ENCODE data around the gene CUX1. TPM values are rescaled to one million over a fixed set of nuclear protein-coding genes. Genes with fewer than 3 reads are reported as not detected.
A peak's percentile ranks its signal among the peaks of the same experiment; 100 is the strongest.
"Not testable (repeated sequence)": the region's sequence is repeated elsewhere in the genome, so short reads cannot be mapped to it uniquely, and the experiment has no call there.

Gene CUX1
- total RNA-seq, 3 donors from 2014 or later: 85.2 to 167 (median 120) TPM

- no peak for TF ChIP-seq CTCF (IDR thresholded peaks at IDR 0.05)
- Histone ChIP-seq H3K9me3 (no peaks in the 10 kb centered on the region), H3K4me1 (ENCODE audit: low read depth) (no peaks in the 10 kb centered on the region), H3K36me3 (ENCODE audit: low read depth) (no peaks in the 10 kb centered on the region), H3K4me3 (no peak overlapping the region)
- intact Hi-C loops (cut with DNase I, micrococcal nuclease): no loop called here
- no peak for ATAC-seq
- no peak for DNase-seq
Observed at GRCh38 chr7:102296179-102296438, 478.7 kb downstream of the CUX1 start.

GRCh38 chr7:102296514-102296913 is 479.1 kb downstream of the CUX1 start:
- no peaks in the 10 kb centered on the region for H3K9me3 ChIP-seq
- ATAC-seq (no peak), DNase-seq (no peak)
- intact Hi-C loops (cut with DNase I, micrococcal nuclease): no loop called here
- no peaks in the 10 kb centered on the region for H3K36me3 ChIP-seq (ENCODE audit: low read depth)
- no peak for TF ChIP-seq CTCF (IDR thresholded peaks at IDR 0.05)
- H3K4me3 ChIP-seq: no peak overlapping the region
- no peaks in the 10 kb centered on the region for H3K4me1 ChIP-seq (ENCODE audit: low read depth)

GRCh38 chr7:102297487-102298218 is 480.2 kb downstream of the CUX1 start:
- H3K9me3 ChIP-seq: no peaks in the 10 kb centered on the region
- DNase-seq (no peak), ATAC-seq (no peak)
- intact Hi-C loops (cut with DNase I, micrococcal nuclease): no loop called here
- no peak for TF ChIP-seq CTCF (IDR thresholded peaks at IDR 0.05)
- no peaks in the 10 kb centered on the region for H3K36me3 ChIP-seq (ENCODE audit: low read depth)
- H3K4me1 ChIP-seq (ENCODE audit: low read depth): no peaks in the 10 kb centered on the region
- no peak overlapping the region for H3K4me3 ChIP-seq

- Histone ChIP-seq H3K4me1 (ENCODE audit: low read depth) (no peaks in the 10 kb centered on the region), H3K36me3 (ENCODE audit: low read depth) (no peaks in the 10 kb centered on the region), H3K9me3 (no peaks in the 10 kb centered on the region), H3K4me3 (no peak overlapping the region)
- TF ChIP-seq CTCF (IDR thresholded peaks at IDR 0.05): no peak
- ATAC-seq (no peak), DNase-seq (peak in 1 of 3 donors; percentile 44)
- intact Hi-C loops (cut with DNase I, micrococcal nuclease): no loop called here
Observed at GRCh38 chr7:102300643-102301221, 483.3 kb downstream of the CUX1 start.

GRCh38 chr7:102301367-102301766 is 483.9 kb downstream of the CUX1 start:
- DNase-seq; intact Hi-C loops (cut with DNase I, micrococcal nuclease); H3K9me3 ChIP-seq; H3K4me3 ChIP-seq; H3K4me1 ChIP-seq (ENCODE audit: low read depth); H3K36me3 ChIP-seq (ENCODE audit: low read depth); ATAC-seq: not testable (repeated sequence)

- Histone ChIP-seq H3K36me3 (ENCODE audit: low read depth) (no peaks in the 10 kb centered on the region), H3K9me3 (no peaks in the 10 kb centered on the region), H3K4me1 (ENCODE audit: low read depth) (peaks cover 6% of the 10 kb centered on the region), H3K4me3 (no peak overlapping the region)
- TF ChIP-seq CTCF (IDR thresholded peaks at IDR 0.05): no peak
- no peak for ATAC-seq
- DNase-seq: no peak
- intact Hi-C loops (cut with DNase I, micrococcal nuclease): no loop called here
Observed at GRCh38 chr7:102302025-102302424, 484.6 kb downstream of the CUX1 start.

Measured in mucosa of descending colon (tissue), 3 donors.